NCI-H2171 (cell line): ENCODE measurements around the gene PPP5C.
"Not testable (repeated sequence)": the region's sequence is repeated elsewhere in the genome, so short reads cannot be mapped to it uniquely, and the experiment has no call there.

ENCODE experiments used
- DNase-seq: peaks from one replicate; lab custom pipeline; 2025; lab: John Stamatoyannopoulos, UW

PPP5C gene

DNA sequence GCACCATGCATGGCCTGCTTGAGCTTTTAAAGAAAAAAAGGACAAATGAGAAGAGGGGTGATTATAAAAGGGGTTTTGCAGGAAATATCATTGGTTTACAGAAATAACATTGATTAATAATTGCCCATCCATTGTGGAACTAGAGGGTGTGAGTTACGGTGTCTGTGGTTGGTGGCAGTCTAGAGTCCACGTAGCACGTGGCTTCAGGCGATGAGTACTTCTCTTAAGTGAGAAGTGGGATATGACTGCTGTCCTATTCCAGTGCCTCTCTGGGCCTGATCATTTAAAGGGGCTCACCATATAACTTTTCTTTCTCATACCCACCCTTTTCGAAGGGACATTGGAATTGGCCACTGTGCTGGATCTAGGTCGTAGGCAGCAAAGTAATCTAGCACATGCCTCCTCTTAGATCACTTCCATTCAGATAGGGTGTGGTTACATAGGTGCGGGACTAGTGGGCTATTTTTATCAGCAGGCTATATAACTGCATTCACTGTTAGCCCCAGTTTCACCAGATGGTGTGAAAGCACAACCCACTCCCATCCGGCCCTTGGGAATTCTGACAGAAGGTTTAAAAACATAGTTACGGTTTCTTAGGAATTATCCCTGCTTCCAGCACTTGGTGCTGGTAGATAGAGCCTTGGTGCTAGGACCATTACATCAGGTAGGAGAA, 19.9 kb downstream of the PPP5C start:
- peak; percentile 97 for DNase-seq

GRCh38 chr19:46367426-46367825, 20.5 kb downstream of the PPP5C start:
- DNase-seq, result no peak

GRCh38 chr19:46368116-46368515, 21.2 kb downstream of the PPP5C start:
- no peak for DNase-seq

- DNase-seq, result no peak
Observed at GRCh38 chr19:46369817-46370216, 22.9 kb downstream of the PPP5C start.

GRCh38 chr19:46371371-46371901, 24.5 kb downstream of the PPP5C start:
- no peak for DNase-seq

GRCh38 chr19:46372901-46373490, 26.1 kb downstream of the PPP5C start:
- no peak for DNase-seq

- DNase-seq, result peak; percentile 96
Observed at GRCh38 chr19:46373491-46374359, 26.8 kb downstream of the PPP5C start.

- no peak for DNase-seq
Observed at GRCh38 chr19:46374536-46375475, 27.9 kb downstream of the PPP5C start.

DNA sequence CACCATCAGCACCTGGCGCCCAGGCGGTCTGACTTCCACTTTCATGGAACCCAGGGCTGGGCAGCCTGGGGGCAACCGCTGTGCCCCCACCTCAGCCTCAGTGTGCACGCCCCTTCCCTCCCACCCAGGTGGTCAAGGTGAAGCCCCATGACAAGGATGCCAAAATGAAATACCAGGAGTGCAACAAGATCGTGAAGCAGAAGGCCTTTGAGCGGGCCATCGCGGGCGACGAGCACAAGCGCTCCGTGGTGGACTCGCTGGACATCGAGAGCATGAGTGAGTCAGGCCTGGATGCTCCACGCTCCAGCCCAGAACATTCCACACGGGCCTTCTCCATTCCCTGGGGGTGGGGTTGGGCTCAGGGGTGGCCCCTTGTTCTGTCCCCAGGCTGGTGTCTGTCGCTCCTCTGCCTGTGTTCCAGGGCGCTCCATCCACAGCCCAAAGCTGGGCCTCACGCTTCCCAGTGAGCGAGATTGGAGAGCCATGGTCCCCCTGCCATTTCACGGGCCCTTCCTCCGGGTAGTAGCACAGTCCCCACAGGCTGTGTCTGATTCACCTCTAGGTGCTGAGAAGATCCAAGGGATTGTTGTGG, 28.7 kb downstream of the PPP5C start:
- not testable (repeated sequence) for DNase-seq

GRCh38 chr19:46376241-46377153, 29.6 kb downstream of the PPP5C start:
- no peak for DNase-seq

DNA sequence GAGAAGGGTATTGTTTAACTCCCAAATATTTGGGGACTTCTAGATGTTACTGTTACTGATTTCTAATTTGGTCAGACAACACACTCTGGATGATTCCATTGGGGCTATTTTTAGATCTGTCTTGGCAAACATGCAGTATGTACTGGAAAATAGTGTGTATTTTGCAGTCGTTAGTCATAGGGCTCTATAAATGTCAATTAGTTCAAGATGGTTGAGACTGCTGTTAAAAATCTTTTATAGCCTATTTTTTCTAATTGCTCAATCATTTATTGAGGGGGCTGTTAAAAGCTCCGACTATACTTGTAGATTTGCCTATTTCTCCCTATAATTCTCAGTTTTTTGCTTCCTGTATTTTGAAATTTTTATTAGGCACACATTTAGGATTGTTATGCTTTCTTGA, 31.4 kb downstream of the PPP5C start:
- no peak for DNase-seq

DNA sequence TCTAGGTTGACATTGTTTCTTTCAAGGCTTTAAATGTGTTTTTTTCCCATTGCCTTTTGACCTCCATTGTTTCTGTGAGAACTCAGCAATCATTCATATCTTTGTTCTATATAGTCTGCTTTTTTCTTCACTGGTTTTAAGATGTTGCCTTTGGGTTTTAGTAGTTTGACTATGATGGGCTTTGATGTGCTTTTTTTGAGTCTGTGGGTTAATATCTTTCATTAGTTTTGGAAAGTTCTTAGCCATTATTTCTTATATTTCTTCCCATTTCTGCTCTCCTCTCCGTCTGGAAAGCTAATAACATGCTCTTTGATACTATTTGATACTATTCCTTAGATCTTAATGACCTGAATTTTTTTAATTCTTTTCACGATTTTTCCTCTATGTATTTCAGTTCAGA, 33.8 kb downstream of the PPP5C start:
- no peak for DNase-seq

DNA sequence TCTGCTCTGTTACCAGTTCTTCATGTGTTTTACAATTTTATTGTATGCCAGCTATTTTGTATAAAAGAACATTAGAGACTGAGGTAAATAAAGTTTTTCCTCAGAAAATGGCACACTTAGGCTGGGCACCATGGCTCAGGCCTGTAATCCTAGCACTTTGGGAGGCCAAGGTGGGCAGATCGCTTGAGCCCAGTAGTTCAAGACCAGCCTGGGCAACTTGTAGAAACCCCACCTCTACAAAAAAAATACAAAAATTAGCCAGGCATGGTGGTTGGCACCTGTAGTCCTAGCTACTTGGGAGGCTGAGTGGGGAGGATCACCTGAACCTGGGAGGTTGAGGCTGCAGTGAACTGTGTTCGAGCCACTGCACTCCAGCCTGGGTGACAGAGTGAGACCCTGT, 34.5 kb downstream of the PPP5C start:
- DNase-seq, result no peak

GRCh38 chr19:46381756-46382345, 35.0 kb downstream of the PPP5C start:
- DNase-seq, result no peak

- DNase-seq, result no peak
Observed at GRCh38 chr19:46383171-46383815, 36.4 kb downstream of the PPP5C start.

- no peak for DNase-seq
Observed at GRCh38 chr19:46383846-46384245, 37.0 kb downstream of the PPP5C start.

DNA sequence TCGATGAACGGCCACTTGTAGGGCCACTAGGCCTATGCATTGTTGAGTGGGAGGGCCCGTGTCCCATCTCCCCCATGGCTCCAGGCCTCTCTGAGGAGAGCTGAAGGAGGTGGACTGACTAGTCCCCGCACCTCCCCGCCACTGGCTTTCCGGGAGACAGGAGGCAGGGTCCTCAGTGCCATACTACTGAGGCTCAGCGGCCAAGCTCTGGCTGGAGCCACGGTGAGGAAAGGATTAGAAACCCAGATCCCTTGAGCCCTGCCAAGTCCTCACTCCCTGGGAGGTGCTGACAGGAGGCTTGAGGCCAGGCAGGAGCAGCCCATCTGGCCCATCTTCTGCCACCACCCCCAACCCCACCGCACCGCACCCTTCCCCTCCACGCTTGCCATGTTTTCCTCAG, 37.5 kb downstream of the PPP5C start:
- DNase-seq, result no peak

- DNase-seq, result no peak
Observed at GRCh38 chr19:46385636-46386035, 38.7 kb downstream of the PPP5C start.

GRCh38 chr19:46386151-46386550, 39.3 kb downstream of the PPP5C start:
- DNase-seq, result no peak
